ENCODE results near the gene RAD51B. TPM values are rescaled to one million over a fixed set of nuclear protein-coding genes. Genes with fewer than 3 reads are reported as not detected.
"Not testable (repeated sequence)": the region's sequence is repeated elsewhere in the genome, so short reads cannot be mapped to it uniquely, and the experiment has no call there.

RAD51B gene
- total RNA-seq, 1 experiment from 2014 or later: 10.8 TPM

DNA sequence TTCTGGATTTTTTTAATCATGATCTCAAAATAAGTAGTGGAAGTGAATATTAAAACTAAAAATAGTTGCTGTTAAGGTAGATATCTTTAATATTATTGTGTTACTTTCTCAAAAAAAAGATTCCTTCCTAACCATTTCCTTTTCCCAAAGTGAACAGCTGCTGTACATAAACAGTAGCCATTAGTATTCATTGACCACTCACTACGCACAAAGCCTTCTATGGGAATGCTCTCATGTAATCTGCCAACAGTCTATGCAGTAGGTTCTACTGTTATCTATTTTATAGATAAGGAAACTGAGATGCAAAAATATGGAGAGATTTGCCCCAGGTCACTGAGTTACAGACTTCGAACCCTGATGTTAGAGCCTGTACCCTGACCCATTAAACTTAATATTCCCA, 941.2 kb downstream of the RAD51B start:
- TF ChIP-seq EZH2phosphoT487 (IDR thresholded peaks at IDR 0.05; ENCODE audit: borderline replicate concordance, low read length) (no peak), EZH2 (IDR thresholded peaks at IDR 0.05; ENCODE audit: low read length, unreplicated experiment) (no peak)
- TF ChIP-seq, protein P1, sequence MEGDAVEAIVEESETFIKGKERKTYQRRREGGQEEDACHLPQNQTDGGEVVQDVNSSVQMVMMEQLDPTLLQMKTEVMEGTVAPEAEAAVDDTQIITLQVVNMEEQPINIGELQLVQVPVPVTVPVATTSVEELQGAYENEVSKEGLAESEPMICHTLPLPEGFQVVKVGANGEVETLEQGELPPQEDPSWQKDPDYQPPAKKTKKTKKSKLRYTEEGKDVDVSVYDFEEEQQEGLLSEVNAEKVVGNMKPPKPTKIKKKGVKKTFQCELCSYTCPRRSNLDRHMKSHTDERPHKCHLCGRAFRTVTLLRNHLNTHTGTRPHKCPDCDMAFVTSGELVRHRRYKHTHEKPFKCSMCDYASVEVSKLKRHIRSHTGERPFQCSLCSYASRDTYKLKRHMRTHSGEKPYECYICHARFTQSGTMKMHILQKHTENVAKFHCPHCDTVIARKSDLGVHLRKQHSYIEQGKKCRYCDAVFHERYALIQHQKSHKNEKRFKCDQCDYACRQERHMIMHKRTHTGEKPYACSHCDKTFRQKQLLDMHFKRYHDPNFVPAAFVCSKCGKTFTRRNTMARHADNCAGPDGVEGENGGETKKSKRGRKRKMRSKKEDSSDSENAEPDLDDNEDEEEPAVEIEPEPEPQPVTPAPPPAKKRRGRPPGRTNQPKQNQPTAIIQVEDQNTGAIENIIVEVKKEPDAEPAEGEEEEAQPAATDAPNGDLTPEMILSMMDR (conservative IDR thresholded peaks at IDR 0.05; ENCODE audit: low read depth, low read length): no peak
- H3K9me3 ChIP-seq (ENCODE audit: low read length): no peaks in the 10 kb centered on the region
- no peak for DNase-seq
- no peaks in the 10 kb centered on the region for H3K4me1 ChIP-seq (ENCODE audit: insufficient read depth, low read length)
- no peak overlapping the region for H3K4me2 ChIP-seq (ENCODE audit: low read length)
- intact Hi-C loops (cut with micrococcal nuclease): no loop called here
- no peak overlapping the region for H2AFZ ChIP-seq (ENCODE audit: low read length)
- no peak for ATAC-seq
- CTCF ChIA-PET: interaction anchor here (0.7 kb wide), 1 partner anchor 213 kb away, joined by 4 read pairs; no protein-coding TSS in a partner anchor
- H3K9me2 ChIP-seq (replicated peaks; ENCODE audit: low read length): no peaks in the 10 kb centered on the region
- BruUV-seq (replicated peaks): no TSS peak
- no peaks in the 10 kb centered on the region for H3K27me3 ChIP-seq (ENCODE audit: low read length)
- no peak overlapping the region for H3K9ac ChIP-seq (ENCODE audit: low read length)
- POLR2A ChIA-PET (ENCODE audit: unreplicated experiment): no interaction called here
- no peak overlapping the region for H3K27ac ChIP-seq (ENCODE audit: low read length)
- no peaks in the 10 kb centered on the region for H3K79me2 ChIP-seq (ENCODE audit: low read length)
- no peaks in the 10 kb centered on the region for H3K36me3 ChIP-seq (ENCODE audit: low read depth, low read length)
- no peak overlapping the region for H3K4me3 ChIP-seq (ENCODE audit: low read length)
- H4K20me1 ChIP-seq (ENCODE audit: low read length): no peaks in the 10 kb centered on the region
- H3F3A ChIP-seq (ENCODE audit: low read length, unreplicated experiment): no peaks in the 10 kb centered on the region

DNA sequence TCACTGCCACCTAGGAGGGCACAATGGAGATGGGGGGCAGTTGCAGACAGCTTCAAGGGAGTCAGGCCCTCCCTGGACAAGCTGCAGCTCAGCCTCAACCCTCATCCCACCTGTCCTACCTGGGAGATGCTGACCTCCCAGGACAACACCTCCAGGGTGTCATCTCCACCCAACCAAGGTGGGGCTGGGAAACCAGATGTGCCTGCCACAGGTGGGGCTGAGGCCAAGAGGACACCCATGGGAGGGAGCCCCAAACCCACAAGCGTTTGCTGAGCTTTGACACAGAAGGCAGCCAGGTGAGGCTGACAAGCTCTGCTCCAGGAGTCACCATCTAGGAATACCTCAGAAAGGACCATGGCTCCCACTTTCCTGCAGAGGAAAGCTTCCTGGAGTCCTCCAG, 941.8 kb downstream of the RAD51B start:
- Histone ChIP-seq H3K9me3 (ENCODE audit: low read length) (no peaks in the 10 kb centered on the region), H3F3A (ENCODE audit: low read length, unreplicated experiment) (no peaks in the 10 kb centered on the region), H3K27me3 (ENCODE audit: low read length) (no peaks in the 10 kb centered on the region), H2AFZ (ENCODE audit: low read length) (no peak overlapping the region), H3K9me2 (replicated peaks; ENCODE audit: low read length) (no peaks in the 10 kb centered on the region), H3K27ac (ENCODE audit: low read length) (no peak overlapping the region), H3K36me3 (ENCODE audit: low read depth, low read length) (no peaks in the 10 kb centered on the region), H3K4me2 (ENCODE audit: low read length) (no peak overlapping the region), H3K9ac (ENCODE audit: low read length) (no peak overlapping the region), H3K4me1 (ENCODE audit: insufficient read depth, low read length) (no peaks in the 10 kb centered on the region), H3K4me3 (ENCODE audit: low read length) (no peak overlapping the region), H4K20me1 (ENCODE audit: low read length) (no peaks in the 10 kb centered on the region), H3K79me2 (ENCODE audit: low read length) (no peaks in the 10 kb centered on the region)
- no TSS peak for BruUV-seq (replicated peaks)
- TF ChIP-seq, protein P1 (conservative IDR thresholded peaks at IDR 0.05; ENCODE audit: low read depth, low read length): no peak
- no peak for TF ChIP-seq EZH2 (IDR thresholded peaks at IDR 0.05; ENCODE audit: low read length, unreplicated experiment)
- TF ChIP-seq EZH2phosphoT487 (IDR thresholded peaks at IDR 0.05; ENCODE audit: borderline replicate concordance, low read length): no peak
- intact Hi-C loops (cut with micrococcal nuclease): no loop called here
- POLR2A ChIA-PET (ENCODE audit: unreplicated experiment): no interaction called here
- CTCF ChIA-PET: interaction anchor here (0.7 kb wide), 1 partner anchor 213 kb away, joined by 4 read pairs; no protein-coding TSS in a partner anchor
- no peak for ATAC-seq
- no peak for DNase-seq

DNA sequence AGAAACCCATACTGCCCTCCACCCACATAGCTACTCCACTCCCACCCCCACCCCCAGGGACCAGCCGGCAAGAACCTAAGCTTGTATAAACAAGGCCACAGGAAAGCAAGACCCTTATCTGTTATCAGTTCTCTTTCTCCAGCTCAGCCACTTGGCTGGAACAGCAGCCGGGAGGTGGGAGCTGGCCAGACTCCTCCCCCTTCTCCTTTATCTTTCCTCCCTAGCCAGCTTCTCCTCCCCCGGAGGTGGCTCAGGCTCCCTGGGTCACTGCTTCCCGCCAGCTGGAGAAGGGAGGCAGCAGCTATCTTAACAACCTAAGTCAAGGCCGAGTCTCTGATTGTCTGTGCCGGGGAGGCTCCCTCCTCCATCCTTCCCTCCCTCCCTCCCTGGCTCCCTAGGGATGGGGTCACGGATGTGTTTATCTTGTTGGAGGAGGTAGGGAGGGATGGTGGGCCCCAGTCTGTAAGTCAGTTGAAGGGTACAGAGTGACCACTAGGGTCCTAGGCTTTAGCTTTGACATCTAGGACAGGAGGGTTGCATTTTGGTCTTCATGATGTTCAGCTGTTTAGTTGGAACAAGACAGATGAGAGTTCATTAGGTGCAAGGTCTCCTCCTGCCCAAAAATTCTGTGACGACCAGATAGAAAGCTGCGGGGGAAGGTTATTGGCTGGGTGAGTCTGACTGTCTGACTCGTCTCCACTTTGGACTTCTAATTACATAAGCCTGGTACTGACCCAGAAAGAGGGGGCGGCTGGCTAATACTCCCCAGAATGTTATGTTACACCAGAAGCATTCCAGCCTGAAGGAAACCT, 943.6 kb downstream of the RAD51B start:
- no peak overlapping the region for H2AFZ ChIP-seq (ENCODE audit: low read length)
- intact Hi-C loops (cut with micrococcal nuclease): no loop called here

DNA sequence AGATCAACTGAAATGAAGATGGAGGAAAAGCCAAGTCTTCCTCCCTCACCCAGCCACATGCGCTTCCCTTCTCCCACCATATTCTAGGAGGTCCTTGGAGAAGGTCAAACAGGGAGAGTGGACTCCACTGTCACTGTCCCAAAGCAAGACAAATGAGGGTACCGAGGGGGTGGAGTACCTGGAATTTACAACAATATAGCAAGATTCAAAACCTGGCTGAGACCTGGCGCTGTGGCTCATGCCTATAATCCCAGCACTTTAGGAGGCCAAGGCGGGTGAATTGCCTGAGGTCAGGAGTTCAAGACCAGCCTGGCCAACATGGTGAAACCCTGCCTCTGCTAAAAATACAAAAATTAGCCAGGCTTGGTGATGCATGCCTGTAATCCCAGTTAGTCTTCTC, 944.3 kb downstream of the RAD51B start:
- H3K4me2 ChIP-seq (ENCODE audit: low read length); H3K4me1 ChIP-seq (ENCODE audit: insufficient read depth, low read length); H3K27ac ChIP-seq (ENCODE audit: low read length); H3K9me2 ChIP-seq (replicated peaks; ENCODE audit: low read length); H3K9me3 ChIP-seq (ENCODE audit: low read length); H3K27me3 ChIP-seq (ENCODE audit: low read length); BruUV-seq (replicated peaks); H2AFZ ChIP-seq (ENCODE audit: low read length); H3F3A ChIP-seq (ENCODE audit: low read length, unreplicated experiment); DNase-seq; H3K36me3 ChIP-seq (ENCODE audit: low read depth, low read length); CTCF ChIA-PET; POLR2A ChIA-PET (ENCODE audit: unreplicated experiment); intact Hi-C loops (cut with micrococcal nuclease); ATAC-seq; H3K9ac ChIP-seq (ENCODE audit: low read length); H3K4me3 ChIP-seq (ENCODE audit: low read length); H3K79me2 ChIP-seq (ENCODE audit: low read length); H4K20me1 ChIP-seq (ENCODE audit: low read length): not testable (repeated sequence)

More for the DNA sequence above, 943.6 kb downstream of the RAD51B start:
- ChIA-PET POLR2A (ENCODE audit: unreplicated experiment) (interaction anchor here (0.7 kb wide), 1 partner anchor 120 kb away, joined by 3 read pairs; no protein-coding TSS in a partner anchor), CTCF (no interaction called here)
- Histone ChIP-seq H3F3A (ENCODE audit: low read length, unreplicated experiment) (no peaks in the 10 kb centered on the region), H3K9me2 (replicated peaks; ENCODE audit: low read length) (no peaks in the 10 kb centered on the region), H3K4me1 (ENCODE audit: insufficient read depth, low read length) (no peaks in the 10 kb centered on the region), H3K9ac (ENCODE audit: low read length) (no peak overlapping the region), H3K27ac (ENCODE audit: low read length) (no peak overlapping the region), H3K9me3 (ENCODE audit: low read length) (no peaks in the 10 kb centered on the region), H4K20me1 (ENCODE audit: low read length) (no peaks in the 10 kb centered on the region), H3K36me3 (ENCODE audit: low read depth, low read length) (no peaks in the 10 kb centered on the region), H3K4me3 (ENCODE audit: low read length) (no peak overlapping the region), H3K4me2 (ENCODE audit: low read length) (no peak overlapping the region), H3K27me3 (ENCODE audit: low read length) (no peaks in the 10 kb centered on the region), H3K79me2 (ENCODE audit: low read length) (no peaks in the 10 kb centered on the region)
- BruUV-seq (replicated peaks): no TSS peak
- no peak for ATAC-seq
- TF ChIP-seq EZH2 (IDR thresholded peaks at IDR 0.05; ENCODE audit: low read length, unreplicated experiment) (no peak), EZH2phosphoT487 (IDR thresholded peaks at IDR 0.05; ENCODE audit: borderline replicate concordance, low read length) (no peak)
- TF ChIP-seq, protein P1 (conservative IDR thresholded peaks at IDR 0.05; ENCODE audit: low read depth, low read length): no peak
- no peak for DNase-seq

All from PC-3 (cell line).